GM06990 (cell line): ENCODE results near the gene UBTF.

Experiments
- DNase-seq: peaks from one replicate; pipeline ENCODE4 v3.0.0-alpha.2; 2011; ENCODE audit not compliant: insufficient read length; ENCODE audit errors: extremely low read depth
- H3K27me3 ChIP-seq: replicated peaks from 2 replicates; pipeline ENCODE4 v1.6.0; 2011; ENCODE audit warnings: low read length; ENCODE audit not compliant: control insufficient read depth, insufficient read depth
- H3K36me3 ChIP-seq: 2 replicates; pipeline ENCODE4 v1.5.1; 2011; ENCODE audit warnings: low read length; ENCODE audit not compliant: control insufficient read depth, insufficient read depth
- H3K4me3 ChIP-seq: replicated peaks from 2 replicates; pipeline ENCODE4 v1.5.1; 2011; ENCODE audit warnings: low read depth, mild to moderate bottlenecking, control low read depth, low read length
- CTCF ChIP-seq: IDR thresholded peaks from 2 replicates; pipeline ENCODE4 v1.5.1; 2011; ENCODE audit warnings: low read length, control low read depth, mild to moderate bottlenecking, inconsistent platforms; ENCODE audit not compliant: insufficient read depth, poor library complexity, severe bottlenecking

The UBTF gene

GRCh38 chr17:44199553-44200477 lies 19.7 kb downstream of the UBTF start, which contains the start of gene ATXN7L3:
ATXN7L3 (minus strand) TSS chr17:44199884; CDS start chr17:44198070, 1,814 bp downstream.
- H3K27me3 ChIP-seq: no peaks in the 10 kb centered on the region
- H3K36me3 ChIP-seq: peaks cover 14% of the 10 kb centered on the region
- peak within 1 kb of the TSS; percentile 90 for H3K4me3 ChIP-seq
- DNase-seq: peak; percentile 99
- no peak for TF ChIP-seq CTCF

- no peaks in the 10 kb centered on the region for H3K27me3 ChIP-seq
- TF ChIP-seq CTCF: no peak
- peak overlapping the region; percentile 90 for H3K4me3 ChIP-seq
- peak; percentile 70 for DNase-seq
- H3K36me3 ChIP-seq: peaks cover 22% of the 10 kb centered on the region
Measured at GRCh38 chr17:44198721-44199552, 20.5 kb downstream of the UBTF start.

- TF ChIP-seq CTCF: peak; percentile 16
- peaks cover 28% of the 10 kb centered on the region for H3K36me3 ChIP-seq
- DNase-seq: no peak
- no peaks in the 10 kb centered on the region for H3K27me3 ChIP-seq
- H3K4me3 ChIP-seq: peak overlapping the region; percentile 90
Measured at GRCh38 chr17:44197980-44198720, 21.3 kb downstream of the UBTF start.

GRCh38 chr17:44197107-44197506 lies 22.4 kb downstream of the UBTF start:
- Histone ChIP-seq H3K36me3 (peaks cover 31% of the 10 kb centered on the region), H3K4me3 (no peak overlapping the region), H3K27me3 (no peaks in the 10 kb centered on the region)
- no peak for DNase-seq
- TF ChIP-seq CTCF: no peak

DNA sequence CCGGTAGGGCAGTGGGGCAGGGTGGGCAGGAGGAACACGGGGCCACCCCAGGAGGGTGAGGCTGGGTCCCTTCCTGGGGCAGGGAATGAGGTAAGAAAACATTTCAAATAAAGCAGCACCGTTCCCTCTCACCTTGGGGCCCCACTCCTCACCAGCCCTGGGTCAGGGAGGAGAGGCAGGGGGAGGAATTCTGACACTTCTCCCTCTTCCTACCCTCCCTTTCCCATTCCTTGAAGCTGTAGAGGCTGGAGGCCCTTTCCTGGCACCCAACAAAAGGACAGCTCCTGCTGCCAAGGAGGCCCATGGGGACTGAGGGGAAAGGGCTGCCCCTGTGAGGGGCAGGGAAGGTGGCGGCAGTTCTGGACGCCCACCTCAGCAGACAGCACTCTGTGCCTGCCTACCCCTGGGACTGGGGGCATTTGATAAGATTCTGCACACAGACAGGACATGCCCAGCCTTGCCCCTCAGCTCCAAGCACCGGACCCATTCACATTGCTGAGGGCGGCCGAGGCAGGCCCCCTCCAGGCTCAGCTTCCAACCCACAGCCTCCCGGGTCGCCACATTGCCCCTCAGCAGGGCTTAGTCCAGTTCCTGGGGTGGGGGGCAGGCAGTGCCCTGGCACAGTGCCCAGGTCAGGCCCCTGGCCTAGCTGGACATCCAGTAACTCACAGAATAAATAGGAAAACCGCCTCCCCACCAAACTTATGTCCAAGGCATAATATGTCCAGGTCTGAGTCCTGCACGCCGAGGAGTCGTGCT lies 26.0 kb downstream of the UBTF start:
- no peak overlapping the region for H3K4me3 ChIP-seq
- H3K36me3 ChIP-seq: peaks cover 44% of the 10 kb centered on the region
- TF ChIP-seq CTCF: no peak
- DNase-seq: no peak
- H3K27me3 ChIP-seq: no peaks in the 10 kb centered on the region
